ENCODE results near the gene MAB21L4.

MAB21L4 gene

GRCh38 chr2:240911641-240912265, 15.8 kb upstream of the MAB21L4 start:
- FAIRE-seq: no peak

- no peak for FAIRE-seq
These were observed 13.4 kb upstream of the MAB21L4 start for GRCh38 chr2:240909216-240909974.

GRCh38 chr2:240906911-240907590, 11.1 kb upstream of the MAB21L4 start:
- no peak for FAIRE-seq

- no peak for FAIRE-seq
These were observed 10.4 kb upstream of the MAB21L4 start, which contains the start of gene CROCC2 for GRCh38 chr2:240906141-240906910. Gene CROCC2, plus strand, starts transcription at chr2:240906336. Its CDS starts 178 bp downstream, at chr2:240906514.

GRCh38 chr2:240905176-240905781, 9.3 kb upstream of the MAB21L4 start:
- no peak for FAIRE-seq

DNA sequence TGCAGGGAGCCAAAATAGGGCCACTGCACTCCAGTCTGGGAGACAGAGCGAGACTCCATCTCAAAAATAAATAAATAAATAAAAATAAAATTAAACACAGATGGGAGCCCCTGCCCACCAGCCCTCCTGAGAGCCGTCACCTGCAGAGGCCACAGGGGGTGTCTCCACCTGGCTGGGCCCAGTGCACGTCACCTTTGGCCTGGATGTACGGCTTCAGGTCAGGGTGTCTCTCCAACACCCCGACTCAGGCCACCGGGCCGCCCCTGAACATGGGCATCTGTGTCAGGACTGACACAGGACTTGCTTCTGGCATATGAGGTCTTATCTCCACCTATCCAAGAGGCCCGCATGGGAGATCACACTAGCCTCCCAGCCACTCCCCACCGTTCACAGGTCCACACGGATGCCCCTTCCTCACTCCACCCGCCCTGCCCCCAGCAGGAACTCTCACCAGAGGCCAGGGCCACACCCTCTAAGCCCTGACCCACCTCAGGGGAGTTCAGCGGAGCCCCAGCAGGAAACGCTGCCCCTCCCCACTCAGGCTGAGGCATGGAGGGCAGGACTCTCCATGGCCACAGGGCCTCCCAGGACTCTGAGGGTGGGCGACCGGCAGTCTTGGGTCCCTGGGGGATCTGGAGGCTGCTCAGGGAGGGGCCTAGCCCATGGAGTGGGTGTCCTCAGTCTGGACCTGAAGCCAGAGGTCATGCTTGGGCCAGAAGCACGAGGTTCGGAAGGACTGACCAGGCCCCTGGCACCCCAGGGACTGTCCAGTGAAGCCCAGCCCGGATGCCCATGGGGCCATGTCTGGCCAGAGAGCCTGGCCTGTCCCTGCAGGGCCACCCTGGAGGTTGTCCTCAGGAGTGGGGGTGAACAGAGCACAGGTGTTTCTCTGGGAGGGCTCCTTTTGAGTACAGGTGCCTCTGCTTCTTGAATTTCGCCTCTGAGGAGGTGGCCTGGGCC, 8.5 kb upstream of the MAB21L4 start:
- no peak for FAIRE-seq

DNA sequence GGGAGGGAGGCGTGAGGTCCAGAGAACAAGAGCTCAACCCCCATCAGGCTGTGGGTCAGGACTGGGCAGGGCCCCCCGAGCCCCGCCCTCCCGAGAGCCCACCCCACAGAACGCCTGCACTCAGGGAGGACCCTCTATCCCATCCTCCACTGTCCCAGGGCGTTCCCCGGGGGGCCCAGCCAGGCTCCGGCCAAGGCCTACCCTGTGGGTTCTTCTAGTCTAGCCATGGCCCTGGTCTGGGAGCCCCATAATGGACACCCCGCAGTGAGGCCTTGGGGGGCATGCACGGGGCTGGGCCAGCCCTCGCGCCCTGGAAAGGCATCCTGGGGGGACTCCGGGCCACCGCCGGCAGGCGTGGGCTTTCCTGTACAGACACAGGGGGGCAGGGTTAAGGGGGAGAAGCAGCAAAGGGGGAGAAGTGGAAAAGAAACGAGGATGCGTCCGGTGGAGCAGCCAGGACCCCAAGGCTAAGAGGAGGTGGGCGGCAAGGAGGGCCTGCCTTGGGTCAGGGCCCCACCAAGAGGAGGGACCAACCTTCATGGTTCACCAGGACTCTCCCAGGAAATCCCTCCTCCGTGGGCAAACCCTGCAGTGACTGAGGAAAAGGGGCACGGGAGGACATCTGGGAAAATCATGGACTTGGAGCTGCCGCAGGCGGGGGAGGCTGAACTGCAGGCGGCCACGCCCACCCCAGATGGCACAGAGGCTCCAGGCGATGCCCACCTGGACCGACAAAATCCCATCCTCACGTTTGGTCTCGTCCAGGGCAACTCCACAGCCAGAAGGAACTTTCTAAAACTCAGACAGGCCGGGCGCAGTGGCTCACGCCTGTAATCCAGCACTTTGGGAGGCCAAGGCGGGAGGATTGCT, 7.5 kb upstream of the MAB21L4 start:
- FAIRE-seq: no peak

- FAIRE-seq: no peak
These were observed 6.7 kb upstream of the MAB21L4 start for GRCh38 chr2:240902615-240903041.

GRCh38 chr2:240901986-240902614, 6.1 kb upstream of the MAB21L4 start:
- FAIRE-seq: no peak

DNA sequence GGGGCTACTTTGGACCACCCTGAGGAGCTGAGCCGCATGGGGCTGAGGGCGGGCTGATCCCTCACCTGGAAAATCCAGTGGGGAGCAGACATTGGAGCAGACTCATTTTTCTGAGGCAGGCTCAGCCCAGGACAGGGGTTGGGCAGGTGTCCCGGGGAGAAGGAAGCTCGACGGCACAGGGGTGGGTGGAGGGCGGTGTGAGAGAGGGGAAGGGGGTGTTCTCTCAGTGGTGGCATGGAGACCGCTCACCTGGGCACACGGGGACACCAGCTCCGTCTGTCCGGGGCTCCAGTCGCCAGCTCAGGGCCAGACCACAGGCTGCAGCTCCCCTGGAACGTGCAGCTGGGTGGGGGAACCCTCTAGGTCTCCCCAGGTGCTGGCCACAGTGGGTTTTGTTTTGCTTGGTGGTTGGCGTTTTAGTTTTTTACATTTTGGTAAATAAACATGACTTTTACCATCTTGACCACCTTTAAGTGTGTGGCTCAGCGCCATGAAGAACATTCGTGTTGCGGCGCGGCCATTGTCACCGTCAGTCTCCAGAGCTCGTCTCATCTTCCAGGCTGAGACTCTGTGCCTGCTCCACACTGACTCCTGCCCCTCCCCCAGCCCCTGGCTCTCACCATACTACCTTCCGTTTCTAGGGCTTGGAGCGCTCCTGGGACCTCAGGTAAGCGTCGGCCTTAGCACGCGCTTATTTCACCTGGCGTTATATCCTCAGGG, 4.3 kb upstream of the MAB21L4 start:
- FAIRE-seq: no peak

GRCh38 chr2:240899468-240899865, 3.5 kb upstream of the MAB21L4 start:
- FAIRE-seq: no peak

DNA sequence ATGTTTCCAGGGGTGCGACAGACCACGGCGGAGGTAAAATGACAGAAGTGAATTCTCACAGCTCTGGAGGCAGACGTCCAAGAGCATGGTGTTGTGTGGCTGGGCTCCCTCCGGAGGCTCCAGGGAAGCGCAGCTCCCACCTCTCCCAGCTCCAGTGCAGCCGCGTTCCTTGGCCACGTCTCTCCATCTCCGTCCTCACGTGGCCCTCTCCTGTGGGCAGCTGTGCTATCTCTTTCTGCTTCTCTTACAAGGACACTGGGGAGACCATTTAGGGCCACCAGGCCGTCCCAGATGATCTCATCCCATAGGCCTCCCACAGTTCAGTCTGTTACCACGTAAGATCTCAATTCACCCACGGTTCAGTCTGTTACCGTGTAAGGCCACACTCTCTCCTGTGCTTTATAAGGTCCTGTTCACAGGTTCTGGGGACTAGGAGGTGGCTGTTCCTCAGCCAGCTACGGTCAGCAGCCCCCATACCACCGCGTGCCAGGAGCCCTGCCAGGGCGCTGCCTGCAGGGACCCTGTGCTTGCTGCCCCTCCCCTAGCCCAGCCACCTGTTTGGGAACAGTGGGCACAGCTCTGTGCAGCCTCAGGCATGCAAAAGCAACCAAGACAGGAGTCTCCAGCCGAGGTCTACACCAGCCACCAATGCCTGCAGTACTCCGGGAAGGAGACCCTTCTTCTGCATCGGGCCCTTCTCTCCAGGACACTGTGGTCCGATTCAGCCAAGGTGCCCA, 2.9 kb upstream of the MAB21L4 start:
- no peak for FAIRE-seq

- no peak for FAIRE-seq
These were observed 2.3 kb upstream of the MAB21L4 start for GRCh38 chr2:240898108-240898730.

- FAIRE-seq: no peak
These were observed 1.1 kb upstream of the MAB21L4 start for GRCh38 chr2:240896871-240897692.

- FAIRE-seq: no peak
These were observed 438 bp upstream of the MAB21L4 start for GRCh38 chr2:240896394-240896793.

- FAIRE-seq: no peak
These were observed 959 bp downstream of the MAB21L4 start for GRCh38 chr2:240894836-240895558.
